ENCODE measurements around the gene TRH.

- TF ChIP-seq CTCF (conservative IDR thresholded peaks at IDR 0.05 in 1 of 2, IDR thresholded peaks at IDR 0.05 in 1 of 2; ENCODE audit: extremely low read depth in 1 of 2, insufficient read depth in 1 of 2, low read depth in 1 of 2, low read length in 2 of 2) = no peak
- no peak for TF ChIP-seq EZH2 (IDR thresholded peaks at IDR 0.05; ENCODE audit: borderline replicate concordance, low read length)
Measured at GRCh38 chr3:129936757-129937156, 37.8 kb upstream of the TRH start.
